Measurements from ENCODE around the gene GPC6. TPM values are rescaled to one million over a fixed set of nuclear protein-coding genes. Genes with fewer than 3 reads are reported as not detected.

GPC6 gene
- polyA plus RNA-seq, 1 donor from 2014 or later = 9.0 TPM

- Histone ChIP-seq H3K9me3 (ENCODE audit: low read length) (no peaks in the 10 kb centered on the region), H3K79me2 (replicated peaks; ENCODE audit: insufficient read depth, low read length) (no peaks in the 10 kb centered on the region), H3K36me3 (ENCODE audit: insufficient read depth, low read length) (no peaks in the 10 kb centered on the region), H3K9me2 (ENCODE audit: insufficient read depth, low read length) (no peaks in the 10 kb centered on the region), H3K4me2 (ENCODE audit: low read length) (no peak overlapping the region), H4K20me1 (ENCODE audit: insufficient read depth) (no peaks in the 10 kb centered on the region), H3K27me3 (ENCODE audit: insufficient read depth, low read depth, low read length) (no peaks in the 10 kb centered on the region), H3F3A (ENCODE audit: insufficient read depth, low read length, poor library complexity, severe bottlenecking) (no peaks in the 10 kb centered on the region), H3K27ac (ENCODE audit: low read length) (no peak overlapping the region), H3K4me3 (ENCODE audit: low read length) (no peak overlapping the region), H2AFZ (ENCODE audit: low read depth, low read length) (no peak overlapping the region), H3K9ac (ENCODE audit: low read length) (no peak overlapping the region)
- TF ChIP-seq POLR2AphosphoS5 (IDR thresholded peaks at IDR 0.05) = no peak
- no peak for TF ChIP-seq TAF1 (IDR thresholded peaks at IDR 0.05; ENCODE audit: low read depth)
- TF ChIP-seq SMC3 (conservative IDR thresholded peaks at IDR 0.05; ENCODE audit: poor library complexity) = no peak
- TF ChIP-seq CTCF (IDR thresholded peaks at IDR 0.05; ENCODE audit: poor library complexity, severe bottlenecking) = no peak
- no peak for TF ChIP-seq EP300 (conservative IDR thresholded peaks at IDR 0.05; ENCODE audit: poor library complexity, severe bottlenecking)
- TF ChIP-seq RAD21 (conservative IDR thresholded peaks at IDR 0.05) = no peak
- no peak for TF ChIP-seq MXI1 (conservative IDR thresholded peaks at IDR 0.05; ENCODE audit: poor library complexity, severe bottlenecking)
Observed at GRCh38 chr13:94352057-94352456, 1125.5 kb downstream of the GPC6 start.

DNA sequence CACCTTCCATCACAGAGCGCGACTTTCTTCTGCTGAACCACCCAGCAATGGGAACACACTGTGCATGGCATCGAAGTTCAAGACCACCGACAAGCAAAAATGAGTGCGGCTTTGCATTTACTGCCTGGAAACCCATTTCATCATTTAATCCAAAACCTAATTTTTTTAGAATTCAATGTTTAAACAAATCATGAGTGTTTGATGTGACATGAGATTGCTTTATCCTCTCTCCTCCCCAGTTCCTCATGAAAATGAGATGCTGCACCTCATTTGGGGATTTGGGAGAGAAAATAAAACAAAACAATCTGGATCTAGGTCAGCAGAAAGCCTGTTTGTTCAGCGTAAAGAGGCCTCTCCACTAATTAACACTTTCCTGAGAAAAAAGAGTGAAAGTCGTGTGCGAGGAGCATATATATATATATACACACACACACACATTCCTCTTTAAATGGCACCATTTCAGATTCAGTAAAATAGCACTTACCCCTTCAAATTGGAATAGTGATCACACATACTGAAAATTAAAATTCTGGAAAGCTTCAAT lies 1126.6 kb downstream of the GPC6 start:
- Histone ChIP-seq H4K20me1 (ENCODE audit: insufficient read depth) (no peaks in the 10 kb centered on the region), H3K9ac (ENCODE audit: low read length) (no peak overlapping the region), H2AFZ (ENCODE audit: low read depth, low read length) (no peak overlapping the region), H3F3A (ENCODE audit: insufficient read depth, low read length, poor library complexity, severe bottlenecking) (no peaks in the 10 kb centered on the region), H3K4me3 (ENCODE audit: low read length) (no peak overlapping the region), H3K4me2 (ENCODE audit: low read length) (no peak overlapping the region), H3K27ac (ENCODE audit: low read length) (no peak overlapping the region), H3K27me3 (ENCODE audit: insufficient read depth, low read depth, low read length) (no peaks in the 10 kb centered on the region), H3K9me2 (ENCODE audit: insufficient read depth, low read length) (no peaks in the 10 kb centered on the region), H3K36me3 (ENCODE audit: insufficient read depth, low read length) (no peaks in the 10 kb centered on the region), H3K9me3 (ENCODE audit: low read length) (no peaks in the 10 kb centered on the region), H3K79me2 (replicated peaks; ENCODE audit: insufficient read depth, low read length) (no peaks in the 10 kb centered on the region)
- TF ChIP-seq POLR2AphosphoS5 (IDR thresholded peaks at IDR 0.05) = no peak
- TF ChIP-seq EZH2 (IDR thresholded peaks at IDR 0.05; ENCODE audit: borderline replicate concordance, insufficient read depth, low read length, poor library complexity, severe bottlenecking) = no peak
- TF ChIP-seq SMC3 (conservative IDR thresholded peaks at IDR 0.05; ENCODE audit: poor library complexity) = no peak
- TF ChIP-seq REST (IDR thresholded peaks at IDR 0.05; ENCODE audit: borderline replicate concordance) = no peak
- no peak for TF ChIP-seq TAF1 (IDR thresholded peaks at IDR 0.05; ENCODE audit: low read depth)
- TF ChIP-seq CTCF (IDR thresholded peaks at IDR 0.05; ENCODE audit: poor library complexity, severe bottlenecking) = no peak
- TF ChIP-seq MXI1 (conservative IDR thresholded peaks at IDR 0.05; ENCODE audit: poor library complexity, severe bottlenecking) = no peak
- no peak for TF ChIP-seq EP300 (conservative IDR thresholded peaks at IDR 0.05; ENCODE audit: poor library complexity, severe bottlenecking)
- TF ChIP-seq RAD21 (conservative IDR thresholded peaks at IDR 0.05) = no peak

All from neural cell (in vitro differentiated cells).